DMS153 (cell line): Measurements from ENCODE around the gene RND3.

Experiments used
- DNase-seq: peaks from one replicate; lab custom pipeline; 2025; lab: John Stamatoyannopoulos, UW

RND3 gene, protein sequence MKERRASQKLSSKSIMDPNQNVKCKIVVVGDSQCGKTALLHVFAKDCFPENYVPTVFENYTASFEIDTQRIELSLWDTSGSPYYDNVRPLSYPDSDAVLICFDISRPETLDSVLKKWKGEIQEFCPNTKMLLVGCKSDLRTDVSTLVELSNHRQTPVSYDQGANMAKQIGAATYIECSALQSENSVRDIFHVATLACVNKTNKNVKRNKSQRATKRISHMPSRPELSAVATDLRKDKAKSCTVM

DNA sequence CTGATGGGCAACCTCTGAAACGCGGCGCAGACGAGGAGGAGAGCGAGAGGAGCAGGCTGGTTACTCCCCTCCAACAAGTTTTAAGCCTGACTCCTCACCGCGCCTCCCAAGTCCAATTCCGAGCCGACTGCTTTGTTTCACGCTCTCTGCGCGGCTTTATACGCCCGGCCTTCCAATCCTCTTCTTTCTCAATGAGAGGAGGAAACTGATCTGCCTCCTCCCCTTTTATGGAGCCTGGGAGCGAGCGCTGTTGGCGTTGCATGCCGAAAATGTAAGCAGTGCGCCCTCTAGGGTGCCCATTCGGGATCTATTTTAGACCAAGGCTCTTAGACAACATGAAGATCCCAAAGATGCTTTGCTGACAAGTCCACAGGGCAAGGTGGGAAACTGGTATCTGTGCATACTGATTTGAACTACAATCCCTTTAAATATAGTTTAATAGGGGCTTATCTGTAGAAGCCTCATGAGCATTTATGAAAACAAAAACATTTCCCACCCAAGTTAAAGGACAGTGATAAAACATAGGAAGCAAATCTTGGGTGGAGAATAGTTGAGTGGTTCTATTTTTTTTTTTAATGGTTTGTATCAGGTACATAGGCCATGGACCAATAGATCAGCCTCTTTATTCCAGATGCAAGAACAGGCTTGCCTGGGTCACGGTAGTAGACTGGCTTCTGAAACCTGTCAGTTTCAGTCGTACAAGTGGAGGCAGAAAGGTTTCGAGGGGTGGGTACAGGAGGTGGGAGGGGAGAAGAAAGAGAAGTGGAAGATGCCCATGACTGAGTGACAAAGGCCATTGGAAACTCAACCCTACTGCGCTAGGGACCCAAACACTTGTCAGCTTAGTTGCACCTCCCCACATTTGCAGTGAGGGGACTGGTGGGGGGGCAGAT is at the start of gene RND3:
RND3 (minus strand) TSS at position 131 of the 893 bp plus-strand sequence. CDS start 250 bp downstream, outside the sequence.
- DNase-seq, result peak; percentile 96

DNA sequence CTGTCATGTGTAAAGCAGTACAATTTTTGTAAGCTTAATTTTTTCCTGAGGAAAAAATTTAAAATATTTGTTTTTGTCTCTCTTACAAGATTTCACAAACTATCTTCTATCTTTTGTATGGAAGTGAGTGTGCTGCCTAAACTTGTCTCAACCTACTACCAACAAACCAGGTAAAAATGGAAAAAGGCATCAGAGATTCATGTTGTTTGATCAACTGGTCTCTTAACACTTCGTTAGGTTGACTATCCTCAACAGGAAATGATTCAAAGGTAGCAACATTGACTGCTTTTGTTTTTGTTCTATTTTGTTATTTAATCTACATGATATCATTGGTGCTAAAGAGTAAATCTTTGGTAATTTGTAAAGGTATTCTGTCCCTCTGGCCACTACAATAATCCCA is 47.7 kb upstream of the RND3 start:
- DNase-seq, result no peak

DNA sequence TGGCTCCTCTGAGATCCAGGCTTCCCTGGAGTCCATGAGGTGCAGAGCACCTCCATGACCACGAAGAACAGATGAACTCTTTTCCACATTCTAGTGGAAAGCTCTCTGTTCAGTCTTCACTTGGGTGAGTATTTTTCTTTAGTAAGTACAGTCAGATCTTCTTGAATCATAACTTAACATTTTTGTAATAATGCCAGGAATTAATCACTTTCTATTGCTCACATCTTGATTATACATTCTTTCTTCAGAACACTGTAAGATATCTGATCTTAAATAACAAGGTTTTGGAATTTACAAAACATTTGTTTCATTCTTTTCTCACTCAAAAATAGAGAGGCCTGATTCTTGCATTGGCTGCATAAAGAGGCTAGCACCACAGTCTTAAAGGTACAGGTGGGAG is 45.4 kb upstream of the RND3 start:
- no peak for DNase-seq

DNA sequence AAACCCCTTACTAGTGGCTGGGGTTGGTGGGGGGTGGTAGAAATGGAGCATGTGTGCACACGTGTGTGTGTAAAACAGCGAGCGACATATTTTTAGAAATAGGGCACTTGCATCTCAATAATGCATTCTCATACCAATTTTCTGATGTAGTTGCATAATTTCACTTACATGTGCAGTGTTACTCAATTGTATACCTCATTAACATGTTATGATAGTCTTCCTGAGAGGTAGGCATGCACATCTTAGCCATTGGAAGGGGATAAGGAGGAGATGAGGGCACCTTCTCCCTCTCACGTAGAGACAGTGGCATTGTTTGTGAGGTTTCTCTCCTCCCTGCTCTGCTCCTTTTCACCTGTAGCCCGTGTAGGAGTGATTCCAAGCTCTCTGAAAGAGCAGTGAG is 44.6 kb upstream of the RND3 start:
- DNase-seq, result no peak

DNA sequence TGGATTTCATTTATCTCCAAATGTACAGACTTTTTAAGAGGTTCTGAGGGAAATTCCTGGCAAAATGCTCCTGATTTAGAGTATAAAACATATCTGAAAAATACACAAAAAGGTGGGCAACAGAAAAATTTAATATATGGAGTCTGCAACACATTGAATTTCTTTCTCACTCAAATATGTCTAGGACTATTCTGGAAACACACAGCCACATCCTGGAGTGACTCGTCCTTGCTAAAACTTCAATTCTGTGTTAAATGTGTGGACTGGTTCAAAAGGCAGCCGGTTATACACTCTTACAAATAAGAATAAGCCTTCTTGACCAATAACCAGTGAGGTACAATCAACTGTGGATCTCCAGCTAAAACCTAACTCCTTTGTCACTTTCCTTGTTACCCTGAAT is 44.1 kb upstream of the RND3 start:
- DNase-seq, result no peak

DNA sequence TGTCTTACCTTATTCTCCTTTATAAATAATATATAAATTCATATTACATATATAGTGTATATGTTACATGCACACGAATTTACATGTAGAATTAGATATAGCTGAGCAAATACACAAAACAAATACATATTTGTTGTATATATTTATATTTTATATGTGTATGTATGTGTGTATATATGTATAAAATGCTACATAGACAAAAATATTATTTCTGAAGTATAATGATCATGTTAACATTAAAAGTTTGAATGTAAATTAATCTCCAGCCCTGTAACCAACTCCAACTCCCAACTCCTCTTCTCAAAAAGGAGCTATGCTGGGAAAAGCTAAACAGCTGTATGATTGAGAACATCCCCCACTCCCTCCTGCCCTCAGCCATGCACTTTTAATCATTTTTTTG is 42.7 kb upstream of the RND3 start:
- DNase-seq, result no peak

DNA sequence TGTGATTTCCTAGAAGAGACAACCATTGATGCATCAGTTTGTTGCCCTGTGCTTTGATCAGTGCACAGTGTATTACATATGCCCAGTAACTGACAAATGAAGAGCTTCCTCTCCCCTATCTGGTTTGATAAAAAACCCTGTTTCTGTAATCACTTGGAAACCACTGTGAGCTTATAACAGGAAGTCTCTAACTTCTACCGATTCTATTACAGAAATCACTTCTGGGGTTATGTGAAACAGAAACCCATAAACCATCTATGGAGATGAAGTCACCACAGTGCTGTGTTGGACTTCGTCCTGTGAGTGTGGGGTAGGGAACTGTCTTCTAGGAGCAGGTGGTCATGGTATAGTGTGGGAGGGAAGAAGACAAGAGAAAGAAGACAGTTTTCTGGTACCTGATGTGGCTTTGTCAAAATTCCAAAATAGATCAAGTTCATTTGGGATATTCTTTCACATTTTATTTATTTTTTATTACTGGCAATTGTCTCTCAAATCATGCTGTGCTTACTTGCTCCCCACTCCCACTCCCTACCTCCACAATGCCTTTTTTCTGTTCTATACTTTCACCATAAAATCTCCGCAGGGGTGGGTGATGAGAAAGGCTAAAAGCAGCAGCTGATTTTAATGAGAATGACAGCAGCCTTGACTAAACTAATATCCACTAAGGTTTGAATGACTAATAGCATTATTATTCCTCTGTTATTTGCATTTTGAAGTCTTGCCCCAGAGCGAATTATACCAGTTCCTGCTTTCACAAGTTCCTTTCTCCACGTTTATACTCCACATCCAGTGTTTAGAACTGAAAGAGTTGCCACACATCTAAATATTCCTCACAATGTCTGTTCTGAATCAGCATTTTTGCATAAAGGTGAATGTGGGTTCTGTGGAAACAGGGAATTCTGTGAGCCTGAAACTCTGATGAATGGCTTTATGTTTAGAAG is 41.7 kb upstream of the RND3 start:
- DNase-seq, result no peak

DNA sequence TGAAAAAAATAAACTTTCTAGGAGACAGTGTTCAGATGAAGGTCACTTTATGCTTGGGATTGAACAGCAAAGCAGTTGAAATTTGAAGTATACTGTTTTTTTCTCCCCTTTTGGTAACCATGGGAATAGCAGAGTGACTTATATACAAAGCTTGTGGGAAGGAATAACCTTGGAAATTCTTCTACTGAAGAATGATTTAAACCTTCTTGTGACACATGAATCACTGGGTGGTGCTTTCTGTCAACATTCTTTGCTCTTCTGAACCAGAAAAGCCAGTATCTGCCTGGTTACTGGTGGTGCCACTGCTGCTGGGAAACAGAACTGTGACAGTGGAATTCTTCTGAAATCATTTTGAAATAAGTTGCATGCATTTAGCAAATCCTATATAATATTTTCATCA is 39.4 kb upstream of the RND3 start:
- no peak for DNase-seq

DNA sequence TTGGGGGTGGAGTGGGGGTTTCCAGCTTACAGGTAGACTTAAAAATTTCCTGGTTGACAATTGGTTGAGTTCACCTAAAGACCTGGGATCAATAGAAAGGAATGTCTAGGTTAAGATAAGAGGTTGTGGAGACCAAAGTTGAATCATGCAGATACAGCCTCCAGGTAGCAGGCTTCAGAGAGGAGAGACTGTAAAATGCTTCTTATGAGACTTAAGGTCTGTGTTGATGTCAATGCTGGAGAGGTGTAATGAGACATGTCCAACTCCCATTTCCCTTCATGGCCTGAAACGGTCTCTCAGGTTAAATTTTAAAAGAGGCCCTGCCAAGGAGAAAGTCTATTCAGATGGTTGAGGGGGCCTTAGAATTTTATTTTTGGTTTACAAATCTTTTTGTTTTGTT is 38.5 kb upstream of the RND3 start:
- no peak for DNase-seq

DNA sequence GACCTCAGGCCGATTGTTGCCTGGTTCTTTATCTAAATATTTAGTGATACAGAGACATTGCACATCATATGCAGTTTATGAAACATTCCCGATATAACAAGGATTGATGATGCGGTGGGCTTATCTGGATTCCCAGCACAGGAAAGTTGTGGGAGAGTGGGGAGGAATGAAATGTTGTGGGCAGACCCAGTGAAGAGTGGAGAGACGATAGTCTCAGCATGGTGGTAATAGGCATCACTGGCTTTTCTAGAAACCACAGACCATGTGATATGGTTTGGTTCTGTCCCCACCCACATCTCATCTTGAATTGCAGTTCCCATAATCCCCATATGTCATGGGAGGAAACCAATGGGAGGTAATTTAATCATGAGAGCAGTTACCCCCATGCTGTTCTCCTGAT is 34.8 kb upstream of the RND3 start:
- no peak for DNase-seq

DNA sequence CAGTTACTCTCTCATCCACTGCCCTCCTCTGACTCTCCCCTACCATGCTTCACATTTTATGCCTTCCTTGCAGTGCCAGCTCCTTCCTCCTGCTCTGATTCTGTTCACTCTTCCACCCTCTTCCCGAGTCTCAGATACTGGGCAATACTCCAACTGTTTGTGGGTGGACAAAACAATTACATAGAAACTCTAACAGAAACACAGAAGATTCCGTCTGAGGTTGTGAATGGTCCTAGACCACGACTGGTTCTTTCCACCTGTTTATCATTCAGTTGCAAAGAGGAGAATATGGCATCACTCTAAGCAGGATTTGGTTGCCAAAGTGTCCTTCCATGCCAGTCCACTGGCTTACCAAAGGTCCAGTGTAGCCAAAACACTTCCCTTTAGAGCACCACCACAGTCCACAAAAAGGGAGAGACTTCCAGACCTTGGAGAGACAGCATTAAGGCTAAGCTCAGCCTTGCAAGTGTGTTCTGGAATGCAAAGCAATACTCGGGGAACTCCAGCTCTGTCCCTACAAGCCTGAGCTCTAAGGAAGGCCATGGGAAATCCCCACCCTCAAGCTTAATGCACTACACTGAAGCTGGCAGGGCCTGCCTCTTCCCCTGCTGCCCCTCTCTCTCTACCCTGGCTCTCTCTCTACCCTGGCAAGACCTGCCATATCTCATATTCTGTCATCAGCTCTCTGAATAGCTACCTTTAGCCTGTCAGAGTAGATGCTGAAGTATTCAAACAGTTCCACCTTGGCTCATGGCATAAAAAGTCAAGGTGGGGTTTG is 33.6 kb upstream of the RND3 start:
- no peak for DNase-seq

DNA sequence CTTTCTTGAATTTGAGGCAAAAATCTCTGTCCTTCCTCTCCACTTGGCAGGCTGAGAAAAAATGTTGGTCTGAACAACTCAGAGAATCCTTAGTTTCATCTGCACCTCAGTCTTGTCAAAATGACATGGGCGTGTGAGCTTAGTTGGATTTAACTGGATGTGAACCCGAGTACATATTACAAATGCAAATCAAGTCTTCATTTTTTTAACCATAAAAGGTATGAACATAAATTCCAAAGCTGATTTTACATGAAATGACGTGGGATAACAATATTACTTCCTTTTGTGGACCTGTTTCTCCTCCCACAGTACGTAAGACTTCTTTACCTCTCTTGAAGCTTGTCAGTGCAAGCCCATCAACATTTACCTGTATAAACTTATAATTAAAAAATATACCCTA is 32.6 kb upstream of the RND3 start:
- DNase-seq, result no peak

DNA sequence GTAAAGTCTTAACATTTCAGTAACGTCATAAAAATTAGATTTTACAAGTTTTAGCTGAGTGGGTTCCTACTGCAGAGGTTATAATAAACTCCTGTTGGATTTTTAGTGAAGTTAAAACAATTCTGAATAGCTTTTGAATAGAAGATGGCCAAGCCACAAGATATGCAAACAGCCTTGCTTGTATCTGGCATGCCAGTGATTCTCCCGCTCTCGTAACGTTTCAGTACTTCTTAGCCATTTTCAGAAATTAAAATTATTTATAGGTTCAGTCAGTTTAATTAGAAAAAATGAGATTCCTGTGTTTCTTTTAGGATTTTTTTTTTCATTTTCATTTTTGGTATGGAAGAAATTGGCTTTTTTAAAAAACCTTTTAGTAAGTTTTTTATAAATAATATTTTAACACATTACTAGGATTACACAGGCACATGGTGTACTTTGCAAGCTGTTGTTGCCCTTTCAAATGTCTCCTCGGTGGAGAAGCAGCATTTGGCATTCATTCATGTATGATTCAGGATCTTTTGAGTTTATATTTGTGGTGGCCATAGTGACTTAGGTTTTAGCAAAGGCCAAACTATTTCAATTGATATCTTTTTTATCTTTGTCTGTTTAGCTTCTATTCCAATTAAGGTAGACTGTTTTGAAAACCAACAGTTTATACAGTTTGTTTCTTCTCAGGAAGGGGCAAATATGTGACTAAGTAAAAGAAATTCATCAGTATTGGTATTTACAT is 30.6 kb upstream of the RND3 start:
- DNase-seq, result no peak

DNA sequence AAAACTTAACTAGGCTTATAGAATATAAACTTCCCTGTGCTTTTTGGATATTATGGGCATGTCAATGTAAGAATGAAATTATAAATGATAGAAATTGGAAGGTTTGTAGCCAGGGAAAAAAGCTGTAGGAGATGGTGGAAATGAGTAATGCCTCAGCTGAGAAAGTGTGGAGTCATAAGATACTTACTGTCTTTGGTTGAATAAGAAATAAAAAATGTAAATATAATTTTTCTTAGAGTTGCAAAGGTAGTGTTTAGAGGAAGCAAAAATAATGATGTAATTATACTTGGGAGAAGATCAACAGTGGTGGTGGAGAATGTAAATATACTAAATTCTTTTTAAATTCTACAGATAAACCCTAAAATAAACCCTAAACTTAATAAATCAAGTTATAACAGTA is 26.2 kb upstream of the RND3 start:
- DNase-seq, result no peak

DNA sequence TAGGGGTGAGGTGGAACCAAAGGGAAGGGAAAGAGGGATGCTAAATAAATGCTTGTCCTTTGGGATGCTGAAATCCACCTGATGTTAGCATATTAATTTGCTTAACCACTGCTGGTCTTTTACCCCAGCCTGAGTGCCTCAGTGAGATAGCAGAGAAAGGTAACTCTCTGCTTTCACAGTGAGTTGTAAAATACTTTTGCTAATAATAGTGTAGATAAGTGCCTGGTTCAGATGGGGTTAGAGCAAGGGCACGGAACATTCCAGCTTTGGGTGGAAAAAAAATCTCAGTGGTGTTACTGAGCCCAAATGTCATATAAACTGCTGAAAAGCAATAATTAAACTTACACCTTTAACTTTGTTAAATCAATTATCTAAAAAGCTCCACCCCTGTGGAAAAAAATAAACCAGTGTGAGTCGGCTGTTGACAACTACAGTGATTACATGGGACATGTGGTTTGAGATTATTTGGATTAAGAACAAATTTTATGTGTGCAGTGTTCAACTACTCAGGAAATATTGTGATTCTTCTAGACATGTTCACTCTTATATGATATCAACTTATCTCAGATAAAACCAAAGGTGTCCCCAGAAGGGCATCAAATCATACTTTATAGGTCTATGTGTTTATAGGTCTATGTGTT is 21.1 kb upstream of the RND3 start:
- DNase-seq, result no peak

DNA sequence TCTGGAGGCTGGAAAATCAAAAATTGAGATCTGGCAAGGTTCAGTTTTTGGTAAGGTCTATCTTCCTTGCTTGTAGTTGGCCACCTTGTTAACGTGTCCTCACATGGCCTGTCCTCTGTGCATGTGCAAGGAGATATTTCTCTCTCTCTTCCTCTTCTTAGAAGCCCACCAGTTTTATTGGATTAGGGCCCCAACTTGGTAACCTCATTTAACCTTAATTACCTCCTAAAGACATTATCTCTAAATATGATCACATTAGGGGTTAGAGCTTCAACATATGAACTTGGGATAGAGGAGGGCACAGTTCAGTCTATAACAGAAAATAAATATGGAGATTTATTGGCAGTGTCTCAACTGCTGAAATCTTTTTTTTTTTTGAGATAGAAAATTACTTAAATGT is 19.6 kb upstream of the RND3 start:
- DNase-seq, result no peak

DNA sequence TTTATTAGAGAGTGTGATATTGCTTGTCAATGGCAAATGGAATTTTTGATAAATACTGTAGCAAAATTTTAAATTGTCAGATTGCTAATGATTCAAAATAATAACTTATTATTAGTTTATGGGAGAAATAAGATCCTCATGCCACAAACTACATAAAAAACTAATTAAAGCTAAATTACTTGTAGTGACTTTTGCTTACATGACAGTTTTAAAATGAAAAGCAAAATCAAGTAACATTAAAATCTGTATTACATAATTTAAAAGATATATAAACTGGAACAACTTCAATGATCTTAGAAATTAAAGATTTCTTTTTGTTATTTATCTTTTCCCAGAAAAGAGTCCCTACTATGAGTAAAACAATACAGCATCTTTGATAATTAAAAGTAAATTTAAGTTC is 17.7 kb upstream of the RND3 start:
- DNase-seq, result no peak

DNA sequence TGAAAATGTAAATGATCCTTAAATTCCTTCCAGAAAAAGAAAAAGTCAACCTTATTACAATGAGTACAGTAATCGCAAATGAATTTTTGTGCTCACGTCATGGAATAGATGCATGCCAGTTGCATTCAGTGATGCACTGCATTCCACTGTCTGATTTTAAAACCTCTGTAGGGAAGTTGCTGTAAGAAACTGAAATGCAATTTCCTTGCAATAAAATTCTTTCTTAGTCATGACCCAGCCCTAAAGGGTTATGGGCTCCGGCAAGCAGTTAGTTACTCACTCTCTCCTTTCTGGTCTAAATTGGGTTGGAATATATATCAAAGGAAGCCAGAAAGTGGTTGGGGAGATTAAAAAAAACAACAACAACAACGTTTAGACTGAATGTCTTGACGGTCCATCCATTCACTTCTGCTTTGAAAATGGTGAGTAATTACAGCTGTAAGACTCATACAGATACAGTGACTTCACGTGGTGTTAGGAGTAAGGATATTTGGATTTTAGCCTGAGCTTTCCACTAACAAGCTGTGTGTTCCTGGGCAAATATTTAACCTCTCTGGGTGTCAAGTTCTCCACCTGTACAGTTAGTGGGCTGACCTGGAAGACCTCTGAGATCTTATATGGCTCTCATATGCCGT is 8.6 kb upstream of the RND3 start:
- DNase-seq, result no peak

DNA sequence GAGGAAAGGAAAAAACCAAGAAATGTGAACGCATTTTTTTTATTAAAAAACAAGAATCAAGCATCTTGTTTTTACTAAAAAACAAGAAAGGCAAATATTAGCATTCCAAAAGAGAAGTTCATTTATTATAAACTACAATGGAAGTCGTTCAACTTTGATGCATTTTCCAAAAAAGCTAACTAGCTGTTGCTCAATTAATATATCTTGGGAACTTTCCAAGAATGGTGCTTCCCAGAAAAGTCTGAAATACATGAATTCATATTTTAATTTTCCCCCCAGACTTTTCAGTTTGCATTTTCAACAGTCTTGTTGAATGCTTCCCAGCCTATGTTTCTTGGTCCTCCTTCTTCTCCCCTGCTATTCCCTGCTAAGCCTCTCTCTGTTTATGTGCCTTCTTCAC is 7.5 kb upstream of the RND3 start:
- DNase-seq, result no peak
